ENCODE data around the gene OPRM1. TPM values are rescaled to one million over a fixed set of nuclear protein-coding genes. Genes with fewer than 3 reads are reported as not detected.

The OPRM1 gene
- total and polyA plus RNA-seq, 2 donors from 2014 or later: not detected

DNA sequence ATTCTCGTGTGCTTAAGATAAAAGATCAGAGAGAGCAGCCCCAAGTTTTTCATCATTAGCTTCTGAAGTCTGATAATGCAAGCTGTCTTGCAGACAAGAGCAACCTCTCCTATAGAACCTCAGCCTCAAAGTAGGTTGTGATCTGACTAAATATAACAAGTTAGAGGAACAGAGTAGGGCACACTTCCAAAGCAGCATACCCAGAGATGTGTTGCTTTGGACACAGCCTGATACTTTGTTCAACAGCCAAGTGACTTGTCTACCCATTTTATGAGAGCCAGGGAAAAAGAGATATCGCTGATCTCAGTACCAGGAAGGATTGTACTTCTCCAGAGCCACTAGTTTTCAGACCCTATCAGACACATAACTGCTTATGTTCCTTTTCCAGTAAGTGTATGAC, 44.2 kb upstream of the OPRM1 start:
- intact Hi-C loops (cut with DNase I): no loop called here
- Histone ChIP-seq H3K4me1 (ENCODE audit: control insufficient read depth in 2 of 3, insufficient read depth in 2 of 3, low read depth in 1 of 3, low read length in 3 of 3) (no peaks in the 10 kb centered on the region), H3K27ac (ENCODE audit: low read depth in 2 of 2, low read length in 2 of 2) (no peak overlapping the region), H3K4me3 (ENCODE audit: low read length in 3 of 3) (no peak overlapping the region), H3K9me3 (ENCODE audit: control insufficient read depth in 2 of 3, insufficient read depth in 1 of 3, low read length in 3 of 3) (no peaks in the 10 kb centered on the region), H3K9ac (ENCODE audit: low read length in 3 of 3) (no peak overlapping the region), H3K36me3 (ENCODE audit: control insufficient read depth in 2 of 3, insufficient read depth in 3 of 3, low read length in 3 of 3) (no peaks in the 10 kb centered on the region), H3K27me3 (ENCODE audit: control insufficient read depth, insufficient read depth, low read length) (no peaks in the 10 kb centered on the region)
- TF ChIP-seq, protein P1, sequence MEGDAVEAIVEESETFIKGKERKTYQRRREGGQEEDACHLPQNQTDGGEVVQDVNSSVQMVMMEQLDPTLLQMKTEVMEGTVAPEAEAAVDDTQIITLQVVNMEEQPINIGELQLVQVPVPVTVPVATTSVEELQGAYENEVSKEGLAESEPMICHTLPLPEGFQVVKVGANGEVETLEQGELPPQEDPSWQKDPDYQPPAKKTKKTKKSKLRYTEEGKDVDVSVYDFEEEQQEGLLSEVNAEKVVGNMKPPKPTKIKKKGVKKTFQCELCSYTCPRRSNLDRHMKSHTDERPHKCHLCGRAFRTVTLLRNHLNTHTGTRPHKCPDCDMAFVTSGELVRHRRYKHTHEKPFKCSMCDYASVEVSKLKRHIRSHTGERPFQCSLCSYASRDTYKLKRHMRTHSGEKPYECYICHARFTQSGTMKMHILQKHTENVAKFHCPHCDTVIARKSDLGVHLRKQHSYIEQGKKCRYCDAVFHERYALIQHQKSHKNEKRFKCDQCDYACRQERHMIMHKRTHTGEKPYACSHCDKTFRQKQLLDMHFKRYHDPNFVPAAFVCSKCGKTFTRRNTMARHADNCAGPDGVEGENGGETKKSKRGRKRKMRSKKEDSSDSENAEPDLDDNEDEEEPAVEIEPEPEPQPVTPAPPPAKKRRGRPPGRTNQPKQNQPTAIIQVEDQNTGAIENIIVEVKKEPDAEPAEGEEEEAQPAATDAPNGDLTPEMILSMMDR (IDR thresholded peaks at IDR 0.05; ENCODE audit: borderline replicate concordance, extremely low read depth, insufficient read depth): no peak
- DNase-seq: no peak
- no peak for FAIRE-seq

DNA sequence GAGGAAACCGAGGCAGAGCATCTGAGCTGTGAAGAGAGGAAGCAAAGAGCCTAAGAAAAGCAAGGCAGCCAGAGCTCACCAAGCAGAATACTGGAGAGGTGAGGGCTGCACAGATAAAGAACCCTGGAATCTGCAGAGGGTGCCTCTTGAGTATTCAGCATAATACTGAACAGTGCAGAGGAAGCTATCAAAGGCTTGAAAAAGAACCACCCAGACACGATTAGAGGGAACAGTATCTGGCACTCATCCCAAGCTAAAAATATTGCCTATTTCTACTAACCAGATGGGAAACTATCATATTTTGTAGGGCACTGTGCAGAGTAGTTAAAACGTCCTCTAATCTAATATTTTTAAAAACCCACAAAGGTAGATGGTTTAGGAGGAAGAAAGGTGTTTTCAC, 41.8 kb upstream of the OPRM1 start:
- FAIRE-seq (no peak), DNase-seq (no peak)
- H3K4me1 ChIP-seq (ENCODE audit: control insufficient read depth in 2 of 3, insufficient read depth in 2 of 3, low read depth in 1 of 3, low read length in 3 of 3): no peaks in the 10 kb centered on the region
- H3K27me3 ChIP-seq (ENCODE audit: control insufficient read depth, insufficient read depth, low read length): no peaks in the 10 kb centered on the region
- TF ChIP-seq, protein P1 (IDR thresholded peaks at IDR 0.05; ENCODE audit: borderline replicate concordance, extremely low read depth, insufficient read depth): no peak
- no peaks in the 10 kb centered on the region for H3K9me3 ChIP-seq (ENCODE audit: control insufficient read depth in 2 of 3, insufficient read depth in 1 of 3, low read length in 3 of 3)
- no peak overlapping the region for H3K27ac ChIP-seq (ENCODE audit: low read depth in 2 of 2, low read length in 2 of 2)
- H3K9ac ChIP-seq (ENCODE audit: low read length in 3 of 3): no peak overlapping the region
- intact Hi-C loops (cut with DNase I): no loop called here
- no peak overlapping the region for H3K4me3 ChIP-seq (ENCODE audit: low read length in 3 of 3)
- H3K36me3 ChIP-seq (ENCODE audit: control insufficient read depth in 2 of 3, insufficient read depth in 3 of 3, low read length in 3 of 3): no peaks in the 10 kb centered on the region

DNA sequence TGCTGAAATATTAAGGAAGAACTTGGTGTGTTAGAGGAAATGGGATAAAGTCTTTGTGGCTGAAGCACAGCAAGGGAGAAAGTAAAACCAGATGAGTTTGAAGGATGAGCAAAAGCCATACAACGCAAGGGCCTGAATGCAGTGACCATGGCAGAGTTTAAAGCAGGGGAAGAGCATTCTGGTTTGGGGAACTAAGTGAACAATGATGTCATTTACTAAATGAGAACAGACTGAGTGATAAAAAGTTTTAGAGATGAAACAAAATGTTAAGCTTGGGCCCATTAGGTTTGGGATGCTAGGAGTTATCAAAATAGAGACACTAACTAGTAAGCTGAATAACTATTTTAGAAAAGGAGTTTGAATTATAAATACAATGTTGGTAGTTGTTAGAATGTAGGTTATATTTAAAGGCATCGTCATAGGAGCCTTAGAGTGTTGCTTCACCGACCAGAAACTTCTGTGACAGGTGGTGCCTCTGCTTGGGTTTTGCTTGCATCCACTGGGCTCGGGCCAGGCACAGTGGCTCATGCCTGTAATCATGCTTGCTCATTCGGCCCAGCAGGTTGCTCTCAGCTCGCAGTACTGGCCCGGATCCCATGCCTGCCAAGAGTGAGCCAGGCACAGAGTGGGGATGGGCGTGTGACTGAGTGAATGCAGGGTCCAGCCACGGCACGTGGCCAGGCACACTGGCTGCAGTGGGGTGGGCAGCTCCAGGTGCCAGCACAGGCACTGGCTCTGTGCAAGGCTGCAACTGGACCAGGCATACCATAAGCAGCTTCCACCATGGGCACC, 37.4 kb upstream of the OPRM1 start:
- DNase-seq (peak in 1 of 5 donors; percentile 54), FAIRE-seq (no peak)
- H3K9me3 ChIP-seq (ENCODE audit: control insufficient read depth in 2 of 3, insufficient read depth in 1 of 3, low read length in 3 of 3): no peaks in the 10 kb centered on the region

More for the DNA sequence above, 37.4 kb upstream of the OPRM1 start:
- no peaks in the 10 kb centered on the region for H3K27me3 ChIP-seq (ENCODE audit: control insufficient read depth, insufficient read depth, low read length)
- no peak overlapping the region for H3K4me3 ChIP-seq (ENCODE audit: low read length in 3 of 3)
- no peak overlapping the region for H3K27ac ChIP-seq (ENCODE audit: low read depth in 2 of 2, low read length in 2 of 2)
- H3K9ac ChIP-seq (ENCODE audit: low read length in 3 of 3): no peak overlapping the region
- TF ChIP-seq, protein P1 (IDR thresholded peaks at IDR 0.05; ENCODE audit: borderline replicate concordance, extremely low read depth, insufficient read depth): no peak
- H3K4me1 ChIP-seq (ENCODE audit: control insufficient read depth in 2 of 3, insufficient read depth in 2 of 3, low read depth in 1 of 3, low read length in 3 of 3): no peaks in the 10 kb centered on the region
- no peaks in the 10 kb centered on the region for H3K36me3 ChIP-seq (ENCODE audit: control insufficient read depth in 2 of 3, insufficient read depth in 3 of 3, low read length in 3 of 3)
- intact Hi-C loops (cut with DNase I): no loop called here
